ENCODE results near the gene SPATS2L.

Gene SPATS2L

GRCh38 chr2:200416878-200417277 is 110.4 kb downstream of the SPATS2L start:
- DNase-seq (ENCODE audit: low read depth): no peak

GRCh38 chr2:200417366-200417765 is 110.9 kb downstream of the SPATS2L start:
- DNase-seq (ENCODE audit: low read depth): no peak

- DNase-seq (ENCODE audit: low read depth): no peak
Observed at GRCh38 chr2:200418399-200418798, 111.9 kb downstream of the SPATS2L start.

- DNase-seq (ENCODE audit: low read depth): no peak
Observed at GRCh38 chr2:200419325-200419724, 112.8 kb downstream of the SPATS2L start.

- no peak for DNase-seq (ENCODE audit: low read depth)
Observed at GRCh38 chr2:200421270-200421669, 114.8 kb downstream of the SPATS2L start.

- DNase-seq (ENCODE audit: low read depth): no peak
Observed at GRCh38 chr2:200422071-200422470, 115.6 kb downstream of the SPATS2L start.

GRCh38 chr2:200422532-200423261 is 116.2 kb downstream of the SPATS2L start:
- DNase-seq (ENCODE audit: low read depth): no peak

- no peak for DNase-seq (ENCODE audit: low read depth)
Observed at GRCh38 chr2:200423541-200423940, 117.0 kb downstream of the SPATS2L start.

GRCh38 chr2:200425026-200425821 is 118.7 kb downstream of the SPATS2L start:
- DNase-seq (ENCODE audit: low read depth): no peak

GRCh38 chr2:200426754-200427153 is 120.3 kb downstream of the SPATS2L start:
- no peak for DNase-seq (ENCODE audit: low read depth)

GRCh38 chr2:200428961-200429665 is 122.6 kb downstream of the SPATS2L start:
- no peak for DNase-seq (ENCODE audit: low read depth)

GRCh38 chr2:200430017-200430416 is 123.5 kb downstream of the SPATS2L start:
- no peak for DNase-seq (ENCODE audit: low read depth)

GRCh38 chr2:200431996-200432705 is 125.7 kb downstream of the SPATS2L start:
- DNase-seq (ENCODE audit: low read depth): no peak

- no peak for DNase-seq (ENCODE audit: low read depth)
Observed at GRCh38 chr2:200435379-200435778, 128.9 kb downstream of the SPATS2L start.

GRCh38 chr2:200438251-200438650 is 131.8 kb downstream of the SPATS2L start:
- no peak for DNase-seq (ENCODE audit: low read depth)

GRCh38 chr2:200438846-200439245 is 132.4 kb downstream of the SPATS2L start:
- no peak for DNase-seq (ENCODE audit: low read depth)

- DNase-seq (ENCODE audit: low read depth): no peak
Observed at GRCh38 chr2:200439981-200440380, 133.5 kb downstream of the SPATS2L start.

- no peak for DNase-seq (ENCODE audit: low read depth)
Observed at GRCh38 chr2:200442471-200442870, 136.0 kb downstream of the SPATS2L start.

GRCh38 chr2:200443376-200443775 is 136.9 kb downstream of the SPATS2L start:
- DNase-seq (ENCODE audit: low read depth): no peak

GRCh38 chr2:200443916-200444315 is 137.4 kb downstream of the SPATS2L start:
- no peak for DNase-seq (ENCODE audit: low read depth)

- no peak for DNase-seq (ENCODE audit: low read depth)
Observed at GRCh38 chr2:200444530-200444929, 138.0 kb downstream of the SPATS2L start.

GRCh38 chr2:200445284-200445683 is 138.8 kb downstream of the SPATS2L start:
- DNase-seq (ENCODE audit: low read depth): no peak
